IMR-90 (cell line): ENCODE measurements around the gene CGNL1. TPM values are rescaled to one million over a fixed set of nuclear protein-coding genes. Genes with fewer than 3 reads are reported as not detected.

Experiments used
- ATAC-seq: fragments of 200-7000 bp; cut with Tn5 transposase; 2 replicates; pipeline ENCODE4 v1.9.1; 2020; ENCODE audit warnings: low read depth, mild to moderate bottlenecking, moderate library complexity
- BruUV-seq: library from RNA; stranded (reverse); fragments of 400-500 nt; replicated peaks from 2 replicates; lab custom pipeline; 2021; lab: Mats Ljungman, UMichigan
- CTCF ChIA-PET: fragments of 300-600 bp; formaldehyde crosslinking; extraction: SDS; loops from one replicate; lab custom pipeline; 2021; ENCODE audit warnings: antibody characterized with exemption; lab: Yijun Ruan, JAX
- POLR2A ChIA-PET: fragments of 300-600 bp; sonication (Branson Sonifier 250); formaldehyde crosslinking; loops from one replicate; lab custom pipeline; 2022; ENCODE audit warnings: antibody characterized with exemption; ENCODE audit not compliant: unreplicated experiment; lab: Charles Lee
- DNase-seq: peaks from one replicate; pipeline ENCODE4 v3.0.0; 2013
- H2AFZ ChIP-seq: replicated peaks from 2 replicates; pipeline ENCODE3; 2013; ENCODE audit warnings: low read length, mild to moderate bottlenecking; ENCODE audit not compliant: poor library complexity
- H2AK5ac ChIP-seq: 2 replicates; pipeline ENCODE4 v1.6.1; 2013; ENCODE audit warnings: low read depth, low read length, inconsistent platforms
- H2AK9ac ChIP-seq: replicated peaks from 2 replicates; pipeline ENCODE3; 2013; ENCODE audit warnings: mild to moderate bottlenecking, low read depth, low read length, moderate library complexity; ENCODE audit not compliant: poor library complexity
- H2BK120ac ChIP-seq: 2 replicates; pipeline ENCODE4 v1.6.1; 2013; ENCODE audit warnings: low read depth, low read length, inconsistent platforms
- H2BK15ac ChIP-seq: 3 replicates; pipeline ENCODE4 v1.6.1; 2013; ENCODE audit warnings: low read depth, low read length, inconsistent platforms
- H2BK20ac ChIP-seq: 2 replicates; pipeline ENCODE4 v1.6.1; 2013; ENCODE audit warnings: low read depth, mild to moderate bottlenecking, inconsistent platforms, low read length, moderate library complexity
- H2BK5ac ChIP-seq: 2 replicates; pipeline ENCODE4 v1.6.1; 2013; ENCODE audit warnings: mild to moderate bottlenecking, low read depth, low read length, inconsistent platforms; ENCODE audit not compliant: poor library complexity, severe bottlenecking
- H3K14ac ChIP-seq: replicated peaks from 2 replicates; pipeline ENCODE4 v1.6.1; 2013; ENCODE audit warnings: low read depth, low read length, inconsistent platforms
- H3K18ac ChIP-seq: 2 replicates; pipeline ENCODE4 v1.6.1; 2013; ENCODE audit warnings: low read depth, low read length, control low read depth
- H3K23ac ChIP-seq: 2 replicates; pipeline ENCODE4 v1.6.1; 2013; ENCODE audit warnings: low read depth, low read length, inconsistent platforms
- H3K27ac ChIP-seq: 2 replicates; pipeline ENCODE4 v1.5.1; 2013; ENCODE audit warnings: mild to moderate bottlenecking, control low read depth, low read length; ENCODE audit not compliant: insufficient read depth
- H3K27me3 ChIP-seq: 2 replicates; pipeline ENCODE4 v1.6.1; 2013; ENCODE audit warnings: low read length; ENCODE audit not compliant: control insufficient read depth, insufficient read depth
- H3K36me3 ChIP-seq: 2 replicates; pipeline ENCODE4 v1.6.1; 2013; ENCODE audit warnings: low read length, mixed read lengths; ENCODE audit not compliant: control insufficient read depth, insufficient read depth
- H3K4ac ChIP-seq: 2 replicates; pipeline ENCODE4 v1.6.1; 2013; ENCODE audit warnings: low read depth, low read length, inconsistent platforms
- H3K4me1 ChIP-seq: 2 replicates; pipeline ENCODE4 v1.6.1; 2013; ENCODE audit warnings: low read length, mixed read lengths; ENCODE audit not compliant: control insufficient read depth, insufficient read depth
- H3K4me2 ChIP-seq: 2 replicates; pipeline ENCODE4 v1.6.1; 2013; ENCODE audit warnings: low read depth, mild to moderate bottlenecking, control low read depth, low read length, moderate library complexity
- H3K4me3 ChIP-seq: 2 replicates; pipeline ENCODE4 v1.5.1; 2013; ENCODE audit warnings: low read depth, mild to moderate bottlenecking, control low read depth, low read length, moderate library complexity; ENCODE audit not compliant: insufficient read depth
- H3K56ac ChIP-seq: 2 replicates; pipeline ENCODE4 v1.6.1; 2013; ENCODE audit warnings: low read length, inconsistent platforms; ENCODE audit not compliant: insufficient read depth; ENCODE audit errors: extremely low read depth
- H3K79me1 ChIP-seq, 2 experiments: 2 replicates each; pipeline ENCODE4 v1.6.1; 2013; ENCODE audit warnings: low read length in 2 of 2, inconsistent platforms in 1 of 2, low read depth in 1 of 2
- H3K9ac ChIP-seq: 2 replicates; pipeline ENCODE4 v1.6.1; 2013; ENCODE audit warnings: low read depth, low read length, control low read depth
- H3K9me1 ChIP-seq: 2 replicates; pipeline ENCODE4 v1.6.1; 2013; ENCODE audit warnings: low read length, inconsistent platforms; ENCODE audit not compliant: insufficient read depth
- H3K9me3 ChIP-seq: 2 replicates; pipeline ENCODE4 v1.6.1; 2013; ENCODE audit warnings: low read length; ENCODE audit not compliant: control insufficient read depth, insufficient read depth
- H4K20me1 ChIP-seq: 2 replicates; pipeline ENCODE4 v1.6.1; 2013; ENCODE audit warnings: low read length, inconsistent platforms; ENCODE audit not compliant: insufficient read depth
- H4K5ac ChIP-seq: 2 replicates; pipeline ENCODE4 v1.6.1; 2013; ENCODE audit warnings: mild to moderate bottlenecking, low read depth, low read length, control low read depth
- H4K8ac ChIP-seq, 2 experiments: 2 replicates each; pipeline ENCODE4 v1.6.1; 2013; ENCODE audit warnings: low read depth in 2 of 2, low read length in 2 of 2, control low read depth in 1 of 2, inconsistent platforms in 1 of 2
- H4K91ac ChIP-seq: 2 replicates; pipeline ENCODE4 v1.6.1; 2013; ENCODE audit warnings: low read depth, low read length, inconsistent platforms; ENCODE audit not compliant: insufficient read depth
- CEBPB ChIP-seq: IDR thresholded peaks from 2 replicates; pipeline ENCODE4 v1.6.1; 2012; ENCODE audit warnings: low read depth, low read length, improper control_type of control experiment
- CTCF ChIP-seq: conservative IDR thresholded peaks from 2 replicates; pipeline ENCODE4 v1.5.1; 2012; ENCODE audit warnings: mild to moderate bottlenecking, low read depth, low read length, improper control_type of control experiment
- FOS ChIP-seq: fragments of 150-350 bp; IDR thresholded peaks from 2 replicates; pipeline ENCODE4 v1.6.1; 2016; ENCODE audit warnings: low read depth, low read length
- MAFK ChIP-seq: IDR thresholded peaks from 2 replicates; pipeline ENCODE4 v1.6.1; 2012; ENCODE audit warnings: low read depth, low read length, improper control_type of control experiment
- MAZ ChIP-seq: IDR thresholded peaks from 2 replicates; pipeline ENCODE4 v1.6.1; 2012; ENCODE audit warnings: low read depth, mild to moderate bottlenecking, low read length, improper control_type of control experiment, moderate library complexity, borderline replicate concordance
- NFE2L2 ChIP-seq: fragments of 150-350 bp; IDR thresholded peaks from 2 replicates; pipeline ENCODE4 v1.6.1; 2016; ENCODE audit warnings: low read depth, mild to moderate bottlenecking, low read length
- POLR2A ChIP-seq: IDR thresholded peaks from 2 replicates; pipeline ENCODE4 v1.6.1; 2012; ENCODE audit warnings: mild to moderate bottlenecking, low read depth, low read length
- WGBS, 2 experiments: methylation state at CpG; one replicate each; pipeline versions ENCODE4 v1.1.5 to v1.1.7; 2013; ENCODE audit warnings: missing lambda C conversion rate in 2 of 2; ENCODE audit not compliant: insufficient read length in 1 of 2; ENCODE audit errors: extremely low coverage in 2 of 2; 5-methylcytosine and 5-hydroxymethylcytosine counted together
- dilution Hi-C: fragments of 300-500 bp; cut with HindIII; formaldehyde crosslinking; loops from one replicate; pipeline ENCODE4 v1.14.3; 2018; ENCODE audit warnings: low sequenced_read_pairs; ENCODE audit not compliant: unreplicated experiment
- in situ Hi-C: fragments of 300-500 bp; cut with MboI; formaldehyde crosslinking; loops from 3 replicates; pipeline ENCODE4 v1.14.3; 2019; ENCODE audit warnings: low sequenced_read_pairs, inconsistent platforms, mixed read lengths
- intact Hi-C: fragments of 100-400 bp; cut with micrococcal nuclease; formaldehyde crosslinking; loops from 2 replicates; pipeline ENCODE4 v1.10.0; 2022
- microRNA-seq, 2 experiments: library from miRNA; stranded (forward) in 1 of 2; unstranded in 1 of 2; fragments of 10-50 nt in 1 of 2; fragments of <30 nt in 1 of 2; gene quantifications in 1 of 2; microRNA quantifications in 1 of 2; one replicate each; pipeline versions ENCODE3 to v1.1.0; 2013 to 2020; ENCODE audit not compliant: insufficient read depth in 1 of 2, insufficient read length in 1 of 2, unreplicated experiment in 1 of 2
- polyA plus RNA-seq, 3 experiments: library from polyadenylated mRNA; depleted of rRNA; stranded (reverse); fragments of >200 nt; gene quantifications; 2 replicates each; pipeline ENCODE4 v1.2.3, GENCODE V29; 2012; ENCODE audit warnings: low replicate concordance in 1 of 3
- small RNA-seq, 5 experiments: library from RNA; depleted of rRNA; stranded (forward); fragments of <200 nt; gene quantifications; one replicate each; pipeline ENCODE3, GENCODE V24; 2012
- total RNA-seq: library from RNA; depleted of rRNA; stranded (reverse); fragments of >200 nt; gene quantifications from 2 replicates; pipeline ENCODE4 v1.2.3, GENCODE V29; 2012; rRNA removed

CGNL1 gene
- total and polyA plus RNA-seq, 2 of the 4 experiments (the other 2 are of a cell fraction): 0.07 to 0.18 TPM

DNA sequence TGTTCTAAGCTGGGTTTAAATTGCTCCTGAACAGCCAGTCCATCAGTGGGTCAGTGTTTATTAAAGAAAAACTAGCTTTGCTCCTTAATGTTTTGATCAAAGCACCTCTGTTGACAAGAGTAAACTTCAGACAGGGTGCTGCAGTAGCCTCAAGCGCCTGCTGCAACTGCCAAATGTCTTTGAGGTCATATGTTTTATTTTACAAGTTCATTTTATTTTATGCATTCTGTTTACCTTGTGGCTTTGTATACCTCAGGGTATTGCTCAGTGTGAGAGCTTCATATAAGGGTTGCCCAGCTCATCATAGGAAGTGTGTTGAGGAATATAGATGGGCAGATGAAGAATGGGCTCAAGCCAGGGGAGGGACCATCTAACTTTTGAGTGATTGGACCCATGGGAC lies 223.9 kb downstream of the CGNL1 start:
- Histone ChIP-seq H2AFZ (no peak overlapping the region), H2BK5ac (no peak overlapping the region), H4K5ac (no peak overlapping the region), H3K23ac (no peak overlapping the region), H4K8ac (no peak overlapping the region), H3K9ac (no peak overlapping the region), H3K18ac (no peak overlapping the region), H3K14ac (no peak overlapping the region), H3K27me3 (peaks cover 12% of the 10 kb centered on the region), H3K36me3 (no peaks in the 10 kb centered on the region), H3K9me3 (no peaks in the 10 kb centered on the region), H3K4me3 (no peak overlapping the region), H2BK120ac (no peak overlapping the region), H3K4me1 (no peaks in the 10 kb centered on the region), H2BK20ac (no peak overlapping the region), H3K4me2 (no peak overlapping the region), H4K20me1 (no peaks in the 10 kb centered on the region), H3K56ac (no peak overlapping the region), H2AK5ac (no peak overlapping the region), H2AK9ac (no peak overlapping the region), H3K27ac (no peak overlapping the region), H3K79me1 (no peaks in the 10 kb centered on the region), H3K9me1 (no peaks in the 10 kb centered on the region), H2BK15ac (no peak overlapping the region), H4K91ac (no peak overlapping the region), H3K4ac (no peak overlapping the region)
- POLR2A ChIA-PET: no interaction called here
- dilution Hi-C loops: no loop called here
- intact Hi-C loops: no loop called here
- in situ Hi-C loops: no loop called here
- CTCF ChIA-PET: no interaction called here
- no peak for DNase-seq
- no CpG with 5 or more reads among the region's 1 CpG for WGBS, 2 experiments
- no TSS peak for BruUV-seq
- ATAC-seq: no peak
- TF ChIP-seq MAZ (no peak), NFE2L2 (no peak), POLR2A (no peak), CEBPB (no peak), FOS (no peak), MAFK (no peak), CTCF (no peak)

Small RNA genes within 50 kb of the gene (microRNA-seq; reads per million reads assigned to microRNA genes)
- gene RNU6-844P (ENCODE audit: insufficient read depth, insufficient read length): not detected

Small RNA genes within 50 kb of the gene (small RNA-seq; reads per million reads assigned to genes)
- gene RNU6-844P: 0 reads per million in 5 experiments

Other genes with a start within 250 kb of the CGNL1 start
- not detected in 2 replicates for gene MYZAP, start 215.4 kb downstream of the CGNL1 start, total RNA-seq
- gene MYZAP, start 215.4 kb downstream of the CGNL1 start, polyA plus RNA-seq (2012; rRNA removed): not detected in 2 replicates